PC-3 (cell line): ENCODE results near the gene SLC44A5. TPM values are rescaled to one million over a fixed set of nuclear protein-coding genes. Genes with fewer than 3 reads are reported as not detected.

ENCODE experiments used
- ATAC-seq: fragments of 200-7000 bp; cut with Tn5 transposase; 2 replicates; pipeline ENCODE4 v1.9.1; 2020; ENCODE audit warnings: mild to moderate bottlenecking, moderate library complexity
- BruUV-seq: library from RNA; stranded (reverse); fragments of 400-500 nt; replicated peaks from 2 replicates; lab custom pipeline; 2021; lab: Mats Ljungman, UMichigan
- CTCF ChIA-PET: fragments of 300-600 bp; sonication (Branson Sonifier 250); formaldehyde crosslinking; loops from one replicate; lab custom pipeline; 2022; ENCODE audit warnings: antibody characterized with exemption; lab: Charles Lee
- POLR2A ChIA-PET: fragments of 300-600 bp; sonication (Branson Sonifier 250); formaldehyde crosslinking; loops from one replicate; lab custom pipeline; 2022; ENCODE audit warnings: antibody characterized with exemption; ENCODE audit not compliant: unreplicated experiment; lab: Charles Lee
- DNase-seq: peaks from one replicate; pipeline ENCODE4 v3.0.0-alpha.2; 2015
- H2AFZ ChIP-seq: fragments of 300-600 bp; sonication (generic); 2 replicates; pipeline ENCODE4 v1.6.0; 2016; ENCODE audit warnings: antibody characterized with exemption, low read length
- H3F3A ChIP-seq: fragments of 300-600 bp; sonication (generic); one replicate; pipeline ENCODE4 v1.6.0; 2017; ENCODE audit warnings: antibody characterized with exemption, low read length, control low read depth, mild to moderate bottlenecking; ENCODE audit not compliant: unreplicated experiment
- H3K27ac ChIP-seq: fragments of 300-600 bp; sonication (generic); 2 replicates; pipeline ENCODE4 v1.5.1; 2016; ENCODE audit warnings: mild to moderate bottlenecking, low read length
- H3K27me3 ChIP-seq: fragments of 300-600 bp; sonication (generic); 2 replicates; pipeline ENCODE4 v1.6.1; 2016; ENCODE audit warnings: low read length, mixed read lengths
- H3K36me3 ChIP-seq: fragments of 300-600 bp; sonication (generic); 2 replicates; pipeline ENCODE4 v1.6.1; 2016; ENCODE audit warnings: low read depth, mixed run types, low read length, mixed read lengths
- H3K4me1 ChIP-seq: fragments of 300-600 bp; sonication (generic); 2 replicates; pipeline ENCODE4 v1.5.1; 2016; ENCODE audit warnings: low read length; ENCODE audit not compliant: insufficient read depth
- H3K4me2 ChIP-seq: fragments of 300-600 bp; sonication (generic); 2 replicates; pipeline ENCODE4 v1.6.0; 2016; ENCODE audit warnings: low read length
- H3K4me3 ChIP-seq: fragments of 300-600 bp; sonication (generic); 2 replicates; pipeline ENCODE4 v1.5.1; 2016; ENCODE audit warnings: mild to moderate bottlenecking, low read length, mixed read lengths
- H3K79me2 ChIP-seq: fragments of 300-600 bp; sonication (generic); 2 replicates; pipeline ENCODE4 v1.6.1; 2017; ENCODE audit warnings: low read length, mixed read lengths
- H3K9ac ChIP-seq: fragments of 300-600 bp; sonication (generic); 2 replicates; pipeline ENCODE4 v1.6.0; 2016; ENCODE audit warnings: mild to moderate bottlenecking, low read length
- H3K9me2 ChIP-seq: fragments of 300-600 bp; sonication (generic); replicated peaks from 2 replicates; pipeline ENCODE4 v1.6.1; 2016; ENCODE audit warnings: mixed run types, low read length, mixed read lengths
- H3K9me3 ChIP-seq: fragments of 300-600 bp; sonication (generic); 2 replicates; pipeline ENCODE4 v1.6.1; 2016; ENCODE audit warnings: low read length, mixed read lengths
- H4K20me1 ChIP-seq: fragments of 300-600 bp; sonication (generic); 2 replicates; pipeline ENCODE4 v1.6.1; 2016; ENCODE audit warnings: low read length, mixed read lengths
- CTCF ChIP-seq: fragments of 300-600 bp; sonication (generic); conservative IDR thresholded peaks from 2 replicates; pipeline ENCODE4 v1.5.1; 2017; ENCODE audit warnings: antibody characterized with exemption, low read depth, mild to moderate bottlenecking, low read length
- EZH2 ChIP-seq: fragments of 300-600 bp; sonication (generic); IDR thresholded peaks from one replicate; pipeline ENCODE4 v1.6.1; 2017; ENCODE audit warnings: antibody characterized with exemption, mild to moderate bottlenecking, low read length; ENCODE audit not compliant: unreplicated experiment
- EZH2phosphoT487 ChIP-seq: fragments of 300-600 bp; sonication (generic); IDR thresholded peaks from 2 replicates; pipeline ENCODE4 v1.6.1; 2018; ENCODE audit warnings: mild to moderate bottlenecking, antibody characterized with exemption, low read length, borderline replicate concordance
- intact Hi-C: fragments of 100-400 bp; cut with micrococcal nuclease; formaldehyde crosslinking; loops from 2 replicates; pipeline ENCODE4 v1.9.0; 2023
- total RNA-seq: library from RNA; depleted of rRNA; stranded (reverse); fragments of >200 nt; gene quantifications from 2 replicates; pipeline ENCODE4 v1.2.3, GENCODE V29; 2014

The SLC44A5 gene
- total RNA-seq, 1 experiment from 2014 or later = not detected

DNA sequence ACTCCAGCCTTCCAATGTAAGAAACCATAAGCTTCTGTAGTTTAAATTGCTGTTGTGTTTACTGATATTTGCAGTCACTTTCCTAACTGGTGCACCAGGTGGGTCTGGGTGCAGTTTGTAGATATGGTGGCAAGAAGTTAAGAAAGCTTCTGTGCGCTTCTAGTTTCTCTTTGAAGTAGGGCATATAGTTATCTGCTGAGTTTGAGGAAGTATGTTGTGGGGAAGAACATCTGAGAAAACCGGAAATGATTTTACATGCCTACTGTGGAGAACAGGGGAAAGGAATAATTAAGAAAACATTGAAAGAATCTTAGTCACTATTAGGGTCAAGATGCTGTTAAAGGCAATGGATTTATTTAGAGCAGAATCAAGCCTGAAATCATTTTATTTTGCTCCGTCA, 14.9 kb upstream of the SLC44A5 start:
- Histone ChIP-seq H3K27me3 (peaks cover 29% of the 10 kb centered on the region), H4K20me1 (no peaks in the 10 kb centered on the region), H3K9me3 (no peaks in the 10 kb centered on the region), H3K27ac (no peak overlapping the region), H3K4me3 (no peak overlapping the region), H3K4me1 (no peaks in the 10 kb centered on the region), H3F3A (no peaks in the 10 kb centered on the region), H3K36me3 (no peaks in the 10 kb centered on the region), H3K4me2 (no peak overlapping the region), H2AFZ (no peak overlapping the region), H3K79me2 (no peaks in the 10 kb centered on the region), H3K9ac (no peak overlapping the region), H3K9me2 (no peaks in the 10 kb centered on the region)
- intact Hi-C loops = loop anchor here (5.0 kb wide), 1 partner anchor 162 kb away; the partner anchor contains the start of gene RABGGTB
- CTCF ChIA-PET = no interaction called here
- ATAC-seq (no peak), DNase-seq (no peak)
- BruUV-seq = no TSS peak
- TF ChIP-seq EZH2phosphoT487 = no peak
- POLR2A ChIA-PET = no interaction called here

GRCh38 chr1:75618382-75618781, 7.5 kb upstream of the SLC44A5 start:
- ATAC-seq (peak; percentile 86), DNase-seq (peak; percentile 89)
- ChIA-PET CTCF (no interaction called here), POLR2A (no interaction called here)
- intact Hi-C loops = no loop called here
- no peaks in the 10 kb centered on the region for H3K9me2 ChIP-seq
- 0 out of 2 replicates have a peak overlapping the region, but pooled peaks have one; percentile 6 for H3K4me2 ChIP-seq
- no peak overlapping the region for H3K9ac ChIP-seq
- H3K27ac ChIP-seq = no peak overlapping the region
- TF ChIP-seq EZH2phosphoT487 = no peak
- no peak for TF ChIP-seq CTCF
- no peak for TF ChIP-seq EZH2
- peaks cover 11% of the 10 kb centered on the region for H3K4me1 ChIP-seq
- no peaks in the 10 kb centered on the region for H3K36me3 ChIP-seq
- no peaks in the 10 kb centered on the region for H3F3A ChIP-seq
- no peaks in the 10 kb centered on the region for H3K79me2 ChIP-seq
- no TSS peak for BruUV-seq
- no peak overlapping the region for H3K4me3 ChIP-seq
- H2AFZ ChIP-seq = no peak overlapping the region
- no peaks in the 10 kb centered on the region for H3K9me3 ChIP-seq
- peaks cover 38% of the 10 kb centered on the region for H3K27me3 ChIP-seq
- no peaks in the 10 kb centered on the region for H4K20me1 ChIP-seq

DNA sequence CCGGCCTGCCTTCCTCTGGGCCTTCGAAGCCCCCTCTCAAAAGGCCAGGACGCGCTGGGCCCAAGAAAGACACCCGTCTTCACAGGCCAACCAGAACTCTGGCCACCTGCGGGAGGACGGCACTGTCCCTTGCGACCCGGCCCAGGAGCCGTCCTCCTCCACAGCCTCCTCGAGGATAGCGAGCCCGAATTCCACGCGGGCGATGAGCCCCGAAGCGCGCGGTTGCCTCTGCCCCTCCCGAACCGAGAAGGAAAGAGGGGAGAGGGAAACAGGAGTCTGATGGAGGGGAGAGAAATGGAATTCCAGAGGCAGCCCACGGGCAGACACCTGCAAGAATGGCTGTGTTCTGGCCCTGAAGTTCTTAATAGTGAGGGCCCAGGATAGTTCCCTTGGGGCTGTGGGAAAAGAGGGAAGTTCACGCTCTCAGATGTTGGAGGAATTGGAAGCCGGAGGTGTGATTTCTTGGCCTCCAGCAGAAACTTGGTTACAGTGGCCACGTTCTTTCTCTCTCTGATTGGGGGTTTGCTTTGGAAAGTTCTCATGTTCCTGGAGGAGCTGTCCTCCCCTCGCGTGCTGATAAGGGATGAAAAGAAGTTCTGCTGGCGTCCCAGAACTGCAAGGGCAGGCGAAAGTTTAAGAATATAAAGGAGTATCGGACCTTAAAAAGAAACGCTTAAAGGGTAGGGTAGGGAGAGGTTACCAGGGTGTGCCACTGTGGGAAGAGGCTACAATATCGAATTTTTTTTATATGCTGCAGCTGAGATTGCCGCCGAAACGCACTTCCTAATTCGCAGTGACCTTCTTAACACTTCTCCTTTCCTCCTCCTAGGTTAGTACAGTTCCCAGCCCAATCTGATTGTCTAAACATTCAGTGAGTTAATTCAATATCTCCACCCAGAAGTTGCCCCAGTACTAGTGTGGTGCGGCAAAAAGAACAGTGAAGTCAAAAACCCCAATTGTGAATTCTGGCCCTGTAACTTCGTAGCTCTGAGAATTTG, 5.8 kb upstream of the SLC44A5 start:
- H3K4me3 ChIP-seq = peak overlapping the region; percentile 69; the same call in 1 of the 2 replicates

More for the DNA sequence above, 5.8 kb upstream of the SLC44A5 start:
- no peak overlapping the region for H3K27ac ChIP-seq
- intact Hi-C loops = no loop called here
- no peaks in the 10 kb centered on the region for H4K20me1 ChIP-seq
- ChIA-PET CTCF (no interaction called here), POLR2A (no interaction called here)
- TF ChIP-seq CTCF (no peak), EZH2 (no peak), EZH2phosphoT487 (no peak)
- DNase-seq = no peak
- H3K4me1 ChIP-seq = peaks cover 11% of the 10 kb centered on the region
- no peaks in the 10 kb centered on the region for H3F3A ChIP-seq
- BruUV-seq = no TSS peak
- no peaks in the 10 kb centered on the region for H3K9me2 ChIP-seq
- H3K27me3 ChIP-seq = peaks cover 47% of the 10 kb centered on the region
- H3K36me3 ChIP-seq = no peaks in the 10 kb centered on the region
- no peak overlapping the region for H3K9ac ChIP-seq
- H2AFZ ChIP-seq = peak overlapping the region; percentile 33
- H3K9me3 ChIP-seq = no peaks in the 10 kb centered on the region
- no peak for ATAC-seq
- peak overlapping the region; percentile 90 for H3K4me2 ChIP-seq
- no peaks in the 10 kb centered on the region for H3K79me2 ChIP-seq
